NB4 (cell line): ENCODE data around the gene PPP1CB.

Source experiments
- DNase-seq: peaks from one replicate; pipeline ENCODE4 v3.0.0; 2010; ENCODE audit warnings: low read depth
- H3K4me3 ChIP-seq: one replicate; pipeline ENCODE4 v1.5.1; 2011; ENCODE audit warnings: mild to moderate bottlenecking, low read depth, low read length, moderate library complexity
- MAX ChIP-seq: IDR thresholded peaks from 2 replicates; pipeline ENCODE4 v1.6.1; 2011; ENCODE audit warnings: low read depth, low read length
- MYC ChIP-seq: IDR thresholded peaks from 2 replicates; pipeline ENCODE4 v1.6.1; 2011; ENCODE audit warnings: low read depth, low read length
- POLR2A ChIP-seq: IDR thresholded peaks from 2 replicates; pipeline ENCODE4 v1.6.1; 2011; ENCODE audit warnings: mild to moderate bottlenecking; ENCODE audit not compliant: insufficient read length; ENCODE audit errors: extremely low read depth
- TF ChIP-seq, protein P1 (sequence below): IDR thresholded peaks from one replicate; pipeline ENCODE4 v1.5.1; 2012; ENCODE audit warnings: low read depth, low read length

Gene PPP1CB

GRCh38 chr2:28750316-28751251 lies 1.0 kb upstream of the PPP1CB start:
- H3K4me3 ChIP-seq = peak overlapping the region; percentile 90
- peak; percentile 56 for DNase-seq
- no peak for TF ChIP-seq MAX
- TF ChIP-seq, protein P1, sequence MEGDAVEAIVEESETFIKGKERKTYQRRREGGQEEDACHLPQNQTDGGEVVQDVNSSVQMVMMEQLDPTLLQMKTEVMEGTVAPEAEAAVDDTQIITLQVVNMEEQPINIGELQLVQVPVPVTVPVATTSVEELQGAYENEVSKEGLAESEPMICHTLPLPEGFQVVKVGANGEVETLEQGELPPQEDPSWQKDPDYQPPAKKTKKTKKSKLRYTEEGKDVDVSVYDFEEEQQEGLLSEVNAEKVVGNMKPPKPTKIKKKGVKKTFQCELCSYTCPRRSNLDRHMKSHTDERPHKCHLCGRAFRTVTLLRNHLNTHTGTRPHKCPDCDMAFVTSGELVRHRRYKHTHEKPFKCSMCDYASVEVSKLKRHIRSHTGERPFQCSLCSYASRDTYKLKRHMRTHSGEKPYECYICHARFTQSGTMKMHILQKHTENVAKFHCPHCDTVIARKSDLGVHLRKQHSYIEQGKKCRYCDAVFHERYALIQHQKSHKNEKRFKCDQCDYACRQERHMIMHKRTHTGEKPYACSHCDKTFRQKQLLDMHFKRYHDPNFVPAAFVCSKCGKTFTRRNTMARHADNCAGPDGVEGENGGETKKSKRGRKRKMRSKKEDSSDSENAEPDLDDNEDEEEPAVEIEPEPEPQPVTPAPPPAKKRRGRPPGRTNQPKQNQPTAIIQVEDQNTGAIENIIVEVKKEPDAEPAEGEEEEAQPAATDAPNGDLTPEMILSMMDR = no peak
- TF ChIP-seq POLR2A = no peak
- no peak for TF ChIP-seq MYC

DNA sequence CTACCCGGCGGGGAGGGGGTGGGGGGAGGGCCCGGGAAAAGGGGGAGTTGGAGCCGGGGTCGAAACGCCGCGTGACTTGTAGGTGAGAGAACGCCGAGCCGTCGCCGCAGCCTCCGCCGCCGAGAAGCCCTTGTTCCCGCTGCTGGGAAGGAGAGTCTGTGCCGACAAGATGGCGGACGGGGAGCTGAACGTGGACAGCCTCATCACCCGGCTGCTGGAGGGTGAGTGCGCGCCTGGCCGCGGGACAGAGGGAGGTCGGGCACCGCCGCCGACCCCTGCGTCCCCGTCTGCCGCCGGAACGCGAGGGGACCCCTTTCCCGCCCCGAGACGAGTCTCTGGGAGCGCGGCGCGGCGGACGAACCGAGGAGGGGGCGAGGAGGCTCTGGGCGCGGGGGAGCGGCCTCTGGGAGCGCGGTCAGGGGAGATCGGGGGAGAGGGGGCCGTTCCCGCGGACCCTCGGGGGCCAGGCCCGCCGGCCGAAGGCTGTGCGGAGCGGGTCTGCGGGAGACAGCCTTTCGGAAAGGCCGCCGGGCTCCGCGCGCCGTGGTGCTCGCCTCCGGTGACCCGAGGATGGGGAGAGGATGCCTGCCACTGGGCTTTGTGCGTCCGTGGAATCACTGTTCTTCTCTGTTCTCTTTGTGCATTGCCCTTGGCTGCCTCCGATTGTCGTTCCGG lies 463 bp downstream of the PPP1CB start:
- H3K4me3 ChIP-seq = peak overlapping the region; percentile 98
- TF ChIP-seq MAX = no peak
- peak; percentile 22; the same call in 1 of the 2 replicates for TF ChIP-seq MYC
- peak; percentile 44 for DNase-seq

DNA sequence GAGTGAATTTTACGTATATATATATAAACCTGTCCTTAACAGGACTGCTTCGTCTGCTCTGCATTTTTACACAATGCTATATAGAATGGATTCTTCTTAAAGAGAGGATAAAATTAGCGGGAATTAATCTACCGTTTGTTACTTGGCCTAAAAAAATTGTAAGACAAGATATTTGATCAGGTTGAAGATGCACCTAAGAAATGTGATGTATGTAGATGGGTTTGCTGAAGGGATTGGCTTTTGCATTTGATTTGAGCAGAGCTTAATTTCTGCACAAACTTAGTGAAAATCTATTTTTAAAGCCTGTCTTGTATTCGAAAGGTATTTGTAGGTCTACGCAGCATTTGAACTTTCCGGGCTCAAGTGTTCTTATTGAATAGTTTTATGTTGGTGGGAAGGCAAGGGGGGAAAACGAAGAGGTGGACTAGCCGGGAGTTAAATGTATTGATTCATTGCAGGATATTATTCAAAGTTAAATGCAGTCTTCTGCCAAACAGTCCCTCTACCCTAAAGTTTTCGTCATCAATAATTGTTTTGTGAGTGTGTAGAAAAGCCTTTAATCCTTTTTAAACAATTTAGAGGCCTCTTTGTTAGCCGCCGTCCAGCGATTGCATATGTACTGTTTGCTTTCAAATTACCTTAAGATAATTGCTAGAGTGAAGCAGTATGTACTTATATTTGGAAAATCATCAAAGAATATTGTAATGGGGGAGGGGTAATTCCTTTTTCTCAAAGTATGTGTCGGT lies 1.2 kb downstream of the PPP1CB start:
- peak overlapping the region; percentile 98 for H3K4me3 ChIP-seq
- peak; percentile 18 for DNase-seq
- TF ChIP-seq MAX (no peak), POLR2A (no peak), MYC (no peak)
- TF ChIP-seq, protein P1 = no peak

DNA sequence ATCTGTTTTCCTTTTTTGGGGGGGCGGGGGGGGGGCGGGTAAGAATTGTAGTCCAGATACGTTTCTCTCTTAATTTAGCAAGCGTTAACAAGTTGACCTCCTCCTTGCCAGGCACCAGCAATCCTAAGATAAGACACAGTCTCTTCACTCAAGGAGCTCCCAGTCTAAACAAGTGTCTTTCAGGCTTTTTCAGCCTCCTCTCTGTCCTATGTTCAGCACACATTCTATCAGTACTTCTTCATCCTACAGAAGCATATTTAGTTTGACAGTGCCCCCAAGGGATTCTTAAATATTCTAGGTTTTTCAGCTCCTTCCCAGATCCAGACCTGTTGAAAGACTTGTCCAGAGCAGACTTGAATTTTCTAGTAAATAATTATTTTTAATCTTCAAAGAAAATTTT lies 2.7 kb downstream of the PPP1CB start:
- peak overlapping the region; percentile 37 for H3K4me3 ChIP-seq
- DNase-seq = peak; percentile 32
- TF ChIP-seq POLR2A (no peak), MAX (no peak), MYC (no peak)
- TF ChIP-seq, protein P1 = no peak

GRCh38 chr2:28755421-28755820 lies 3.8 kb downstream of the PPP1CB start:
- TF ChIP-seq MAX (no peak), POLR2A (no peak), MYC (no peak)
- TF ChIP-seq, protein P1 = no peak
- no peak for DNase-seq
- H3K4me3 ChIP-seq = peak overlapping the region; percentile 37

- H3K4me3 ChIP-seq = no peak overlapping the region
- no peak for DNase-seq
- TF ChIP-seq POLR2A = no peak
- no peak for TF ChIP-seq MAX
- TF ChIP-seq, protein P1 = no peak
- no peak for TF ChIP-seq MYC
These were observed 6.8 kb downstream of the PPP1CB start for GRCh38 chr2:28758459-28758858.
